ENCODE data around the gene DUS2.

DUS2 gene

DNA sequence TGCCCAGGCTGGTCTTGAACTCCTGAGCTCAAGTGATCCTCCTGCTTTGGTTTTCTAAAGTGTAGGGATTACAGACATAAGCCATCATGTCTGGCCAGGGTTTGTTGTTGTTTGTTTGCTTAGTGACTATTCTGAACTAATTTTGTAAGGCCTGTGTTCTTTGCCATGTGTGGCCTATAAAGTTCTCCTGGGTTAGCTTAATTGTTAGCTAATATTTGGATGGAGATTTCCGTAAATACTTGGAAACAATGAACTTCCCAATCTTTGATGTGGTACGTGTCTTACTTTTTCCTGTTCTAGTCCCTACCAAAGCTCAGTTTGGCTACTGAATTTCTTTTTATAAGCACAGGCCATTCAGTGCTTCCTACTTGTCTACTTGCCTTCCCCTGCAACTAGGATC is 24.9 kb downstream of the DUS2 start:
- no peak for DNase-seq

DNA sequence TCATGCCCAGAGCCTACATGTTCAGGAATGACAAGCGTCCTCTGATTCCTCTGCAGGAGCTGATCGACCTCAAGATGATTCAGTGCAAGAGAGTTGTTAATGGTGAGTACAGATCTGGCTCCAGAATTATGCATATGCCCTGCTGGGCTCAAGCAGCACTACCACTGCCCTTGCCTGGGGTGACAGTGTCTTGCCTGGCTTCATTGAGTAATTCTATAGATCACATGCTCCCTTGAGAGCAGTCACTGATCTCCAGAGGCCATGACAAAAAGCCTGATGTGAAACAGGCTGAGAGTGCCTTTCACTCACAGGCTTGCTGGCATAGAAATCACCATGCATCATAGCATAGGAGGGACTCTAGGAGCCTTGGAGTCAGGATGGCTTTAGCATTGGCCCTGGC is 26.4 kb downstream of the DUS2 start:
- no peak for DNase-seq

DNA sequence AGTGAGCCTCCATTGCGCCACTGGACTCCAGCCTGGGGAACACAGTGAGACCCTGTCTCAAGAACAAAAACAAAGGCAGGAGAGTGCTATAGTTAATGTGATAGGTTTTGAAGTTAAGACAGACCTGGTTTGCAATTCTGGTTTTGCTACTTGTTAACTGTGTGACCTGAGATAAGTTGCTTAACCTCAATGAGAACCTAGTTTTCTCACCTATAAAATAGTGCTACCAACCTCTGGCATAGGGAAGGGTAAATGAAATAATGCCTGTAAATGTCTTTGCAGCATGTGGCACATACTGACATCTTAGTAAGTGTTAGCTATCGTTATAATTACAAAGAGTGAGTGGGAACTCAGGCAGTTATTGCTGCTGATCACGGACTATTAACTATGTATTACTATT is 32.3 kb downstream of the DUS2 start:
- DNase-seq = no peak

DNA sequence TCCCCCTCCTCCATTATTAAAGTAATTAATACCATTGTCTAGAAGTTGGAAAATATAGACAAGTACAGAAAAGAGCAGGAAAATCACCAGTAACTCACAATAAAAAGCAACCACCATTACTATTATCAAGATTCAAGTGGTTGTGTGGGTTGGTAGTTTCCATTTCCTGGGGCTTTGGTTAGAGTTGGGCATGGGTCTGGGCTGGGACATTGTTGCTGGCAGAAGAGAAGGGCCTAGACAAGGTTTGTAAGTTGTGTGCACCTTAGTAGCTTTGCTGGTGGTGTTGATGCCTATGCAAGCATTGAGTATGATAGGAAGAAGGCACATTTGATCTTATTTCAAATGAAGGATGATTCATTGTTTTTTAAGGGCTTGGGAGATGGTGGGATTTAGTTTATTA is 36.7 kb downstream of the DUS2 start:
- no peak for DNase-seq

DNA sequence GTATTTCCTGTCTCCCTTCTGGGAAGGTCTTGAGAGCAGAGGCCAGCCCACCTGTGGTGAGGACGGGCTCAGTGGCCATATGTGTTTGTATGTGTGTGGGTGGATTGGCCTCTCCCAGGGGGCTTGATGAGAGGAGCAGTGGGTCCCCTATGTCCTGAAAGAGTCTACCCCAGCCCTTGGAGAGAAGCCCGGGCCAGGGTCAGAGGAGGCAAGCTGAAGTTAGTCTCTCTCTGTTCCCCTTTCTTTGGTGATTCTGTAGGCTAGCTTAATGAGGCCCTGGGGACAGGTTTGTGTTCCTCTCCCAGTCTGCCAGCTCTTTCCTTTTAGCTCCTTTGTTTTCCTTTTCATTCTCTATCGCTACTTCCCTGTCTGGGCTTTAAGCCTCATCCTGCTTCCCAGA is 38.3 kb downstream of the DUS2 start:
- no peak for DNase-seq

DNA sequence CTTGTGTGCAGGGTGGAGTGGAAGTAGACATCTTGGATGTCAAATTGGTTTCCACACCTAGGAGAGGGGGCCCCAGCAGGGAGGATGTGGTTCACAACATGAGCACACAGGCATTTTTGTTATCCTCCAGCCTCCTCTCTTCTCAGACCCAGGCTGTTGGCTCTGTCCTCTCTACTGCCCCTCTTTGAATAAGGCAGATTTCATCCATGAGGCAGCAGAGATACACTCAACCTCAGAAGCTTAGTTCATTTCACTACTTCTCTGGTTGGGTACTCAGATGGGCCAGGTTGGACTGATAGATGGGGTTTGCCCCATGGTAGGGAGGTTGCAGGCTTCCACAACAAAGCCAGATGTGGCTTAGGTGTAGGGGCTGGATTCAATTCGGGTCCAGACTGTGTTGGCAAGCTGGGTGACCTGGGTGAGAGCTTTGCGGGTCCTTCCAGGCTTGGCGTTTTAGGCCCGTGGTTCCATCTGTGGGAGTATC is 39.9 kb downstream of the DUS2 start:
- no peak for DNase-seq

DNA sequence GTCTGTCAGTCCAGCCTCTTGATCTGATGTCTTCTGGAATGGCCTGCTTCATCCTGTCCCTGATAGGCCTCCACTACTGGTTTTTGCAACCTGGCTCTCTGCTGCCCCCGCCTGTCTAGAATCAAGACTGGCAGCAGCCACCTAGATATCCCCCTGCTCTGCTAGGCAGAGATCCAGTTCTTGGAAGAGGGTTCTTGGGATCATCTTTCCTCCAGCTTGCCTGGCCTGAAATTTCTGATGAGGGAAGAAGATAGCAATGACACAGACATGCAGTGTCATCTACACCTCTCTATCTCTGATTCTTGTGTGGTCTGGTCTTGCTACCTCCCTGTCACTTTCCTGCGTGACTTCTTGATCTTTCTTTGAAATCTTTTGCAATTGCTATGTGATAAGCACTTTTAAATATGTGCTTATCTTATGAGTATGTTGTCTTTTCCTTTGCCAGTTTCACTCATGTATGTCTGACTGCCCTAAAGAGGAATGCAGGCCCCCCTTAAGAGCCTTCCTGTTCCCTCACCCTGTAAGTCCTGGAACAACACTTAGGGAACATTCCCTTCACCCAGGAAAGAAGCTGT is 41.8 kb downstream of the DUS2 start:
- DNase-seq = peak; percentile 60

DNA sequence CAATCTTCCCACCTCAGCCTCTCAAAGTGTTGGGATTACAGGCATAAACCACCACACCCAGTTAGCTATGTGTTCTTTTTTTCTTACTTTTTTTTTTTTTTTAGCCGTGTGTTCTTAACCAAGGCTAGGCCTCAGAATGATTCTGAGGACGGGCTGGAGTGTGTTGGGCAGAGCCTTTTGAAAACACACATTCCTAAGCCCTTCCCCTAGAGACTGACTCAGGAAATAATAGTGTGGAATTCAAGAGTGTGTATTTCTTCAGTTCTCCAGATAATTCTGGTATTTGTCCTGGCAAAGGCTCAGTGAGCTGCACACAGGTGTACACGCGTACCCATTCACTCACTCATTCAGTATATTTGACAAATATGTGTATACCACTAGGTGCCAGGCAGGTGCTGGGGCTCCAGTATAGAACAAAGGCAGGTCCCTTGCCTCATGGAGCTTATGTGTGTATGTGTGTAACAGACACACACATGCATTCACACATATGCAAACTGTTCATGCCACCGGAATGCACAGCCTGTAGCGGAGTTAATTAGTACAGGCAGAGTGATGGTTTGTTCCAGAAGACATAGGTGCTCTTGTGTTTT is 42.7 kb downstream of the DUS2 start:
- no peak for DNase-seq

DNA sequence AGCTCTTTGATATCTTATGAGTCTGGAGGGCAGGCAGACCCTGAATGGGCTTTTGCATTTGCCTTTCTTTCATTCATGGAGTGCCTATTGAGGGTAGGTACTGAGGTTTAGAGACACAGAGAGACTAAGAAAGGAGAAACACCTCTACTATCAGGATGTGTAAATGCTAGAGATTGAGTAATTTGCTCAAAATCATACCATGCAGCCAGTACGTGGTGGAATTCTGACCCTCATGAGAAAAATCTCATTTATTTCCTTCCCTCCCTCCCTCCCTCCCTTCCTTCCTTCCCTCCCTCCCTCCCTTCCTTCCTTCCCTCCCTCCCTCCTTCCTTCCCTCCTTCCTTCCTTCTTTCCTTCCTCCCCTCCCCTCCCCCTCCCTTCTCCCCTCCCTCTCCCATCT is 43.7 kb downstream of the DUS2 start:
- no peak for DNase-seq

DNA sequence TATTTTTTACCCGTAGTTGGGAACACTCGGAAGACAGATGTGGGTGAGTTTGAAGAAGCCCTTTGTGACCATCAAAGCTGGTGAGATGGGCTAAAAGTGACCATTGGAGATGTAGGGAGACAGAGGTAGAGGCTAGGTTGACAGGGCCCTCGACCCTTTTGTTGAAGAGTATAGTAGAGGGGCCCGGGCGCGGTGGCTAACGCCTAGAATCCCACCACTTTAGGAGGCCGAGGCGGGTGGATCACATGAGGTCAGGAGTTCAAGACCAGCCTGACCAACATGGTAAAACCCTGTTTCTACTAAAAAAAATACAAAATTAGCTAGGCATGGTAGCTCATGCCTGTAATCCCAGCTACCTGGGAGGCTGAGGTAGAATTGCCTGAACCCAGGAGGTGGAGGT is 45.8 kb downstream of the DUS2 start:
- no peak for DNase-seq

DNA sequence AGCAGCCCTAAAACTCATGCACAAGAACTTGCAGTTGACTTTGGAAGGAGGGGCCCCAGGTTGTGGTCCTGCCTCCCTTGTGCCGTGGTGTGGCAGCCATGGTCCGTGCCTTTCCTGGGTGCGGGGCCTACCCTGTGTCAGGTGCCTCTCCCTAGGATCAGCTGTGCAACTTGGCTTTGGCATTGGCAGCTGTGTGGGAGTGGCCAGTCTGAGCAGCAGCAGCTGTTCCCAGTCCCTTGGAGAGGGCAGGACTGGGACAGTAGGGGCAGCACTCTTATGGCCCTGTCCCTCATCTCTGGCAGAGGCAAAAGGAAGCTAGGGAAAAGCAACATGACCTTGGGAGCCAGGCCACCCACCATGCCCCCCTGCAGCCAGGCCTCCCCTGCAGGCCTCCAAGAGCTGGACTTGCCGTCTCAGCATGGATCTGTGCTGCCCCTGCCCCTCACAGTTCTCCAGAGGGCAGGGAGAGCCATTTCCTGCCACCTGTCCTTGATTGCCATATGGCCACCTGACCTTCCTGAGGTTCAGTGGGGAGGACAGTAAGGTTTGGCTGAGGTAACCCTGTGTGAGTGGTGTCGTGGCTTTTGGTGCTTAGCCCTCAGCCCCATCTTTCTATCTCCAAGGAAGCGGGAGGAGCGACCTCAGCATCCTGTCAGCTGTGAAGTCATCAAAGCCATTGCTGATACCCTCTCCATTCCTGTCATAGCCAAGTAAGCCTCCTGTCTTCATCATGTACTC is 46.6 kb downstream of the DUS2 start:
- DNase-seq = peak; percentile 83

DNA sequence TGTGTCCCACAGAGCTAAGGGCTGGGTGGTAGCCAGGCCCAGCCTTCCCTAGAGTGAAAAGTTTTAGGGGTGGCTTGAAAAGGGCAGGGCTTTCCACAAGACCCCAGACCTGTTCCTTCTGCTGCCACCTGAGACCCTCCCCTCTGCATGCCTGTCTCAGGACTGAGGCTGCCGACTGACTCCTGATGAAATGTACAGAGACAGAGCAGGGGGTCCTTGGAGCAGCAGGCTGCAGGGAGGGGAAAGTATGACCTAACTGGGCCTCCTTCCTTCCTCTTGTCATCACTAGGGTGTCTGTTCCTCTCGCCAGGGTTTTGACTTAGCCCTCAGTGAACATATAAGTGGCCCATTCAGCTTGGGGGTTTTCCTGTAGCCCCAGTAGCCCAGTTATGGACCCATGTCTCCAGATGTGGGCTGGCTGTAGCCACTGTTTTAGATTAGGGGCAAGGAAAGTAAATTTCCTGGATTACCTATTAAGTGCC is 47.2 kb downstream of the DUS2 start:
- DNase-seq = no peak

DNA sequence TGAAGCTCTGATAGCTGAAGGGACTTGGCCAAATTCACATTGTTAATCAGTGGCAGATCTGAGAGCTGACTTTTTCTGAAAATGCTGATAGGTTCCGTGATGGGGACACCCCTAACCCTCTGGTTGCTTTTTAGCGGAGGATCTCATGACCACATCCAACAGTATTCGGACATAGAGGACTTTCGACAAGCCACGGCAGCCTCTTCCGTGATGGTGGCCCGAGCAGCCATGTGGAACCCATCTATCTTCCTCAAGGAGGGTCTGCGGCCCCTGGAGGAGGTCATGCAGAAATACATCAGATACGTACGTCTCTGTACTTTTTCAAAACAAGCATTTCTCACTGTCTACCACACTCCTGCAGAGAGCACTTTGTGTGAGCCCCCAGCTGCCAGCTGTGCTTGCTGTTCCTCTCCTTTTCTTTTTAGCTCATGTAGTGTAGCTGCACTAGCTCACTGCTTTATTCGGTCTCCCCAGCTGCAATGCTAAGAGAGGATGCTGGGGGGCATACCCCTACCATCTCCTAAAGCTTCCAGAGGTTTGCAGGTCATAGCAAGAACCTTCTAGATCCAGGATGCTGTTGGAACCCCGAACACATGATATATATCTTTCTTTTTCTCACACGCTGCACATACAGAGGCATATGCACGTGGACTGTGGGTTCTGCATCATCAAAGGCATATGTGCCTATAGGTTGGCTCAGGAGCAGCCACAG is 47.9 kb downstream of the DUS2 start:
- DNase-seq = no peak

DNA sequence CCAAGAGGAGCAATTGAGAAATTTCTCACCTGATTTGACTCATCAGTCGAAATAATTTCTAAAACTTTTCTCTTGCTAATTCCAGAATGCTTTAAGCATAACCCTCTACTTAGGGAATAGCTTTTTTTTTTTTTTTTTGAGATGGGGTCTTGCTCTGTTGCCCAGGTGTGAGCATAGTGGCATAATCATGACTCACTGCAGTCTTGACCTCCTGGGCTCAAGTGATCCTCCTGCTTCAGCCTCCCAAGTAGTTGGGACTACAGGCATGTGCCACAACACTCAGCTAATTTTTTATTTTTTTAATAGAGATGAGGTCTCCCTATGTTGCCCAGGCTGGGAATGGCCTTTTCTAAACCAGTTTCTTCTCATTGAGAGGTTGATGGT is 48.4 kb downstream of the DUS2 start:
- DNase-seq = no peak

DNA sequence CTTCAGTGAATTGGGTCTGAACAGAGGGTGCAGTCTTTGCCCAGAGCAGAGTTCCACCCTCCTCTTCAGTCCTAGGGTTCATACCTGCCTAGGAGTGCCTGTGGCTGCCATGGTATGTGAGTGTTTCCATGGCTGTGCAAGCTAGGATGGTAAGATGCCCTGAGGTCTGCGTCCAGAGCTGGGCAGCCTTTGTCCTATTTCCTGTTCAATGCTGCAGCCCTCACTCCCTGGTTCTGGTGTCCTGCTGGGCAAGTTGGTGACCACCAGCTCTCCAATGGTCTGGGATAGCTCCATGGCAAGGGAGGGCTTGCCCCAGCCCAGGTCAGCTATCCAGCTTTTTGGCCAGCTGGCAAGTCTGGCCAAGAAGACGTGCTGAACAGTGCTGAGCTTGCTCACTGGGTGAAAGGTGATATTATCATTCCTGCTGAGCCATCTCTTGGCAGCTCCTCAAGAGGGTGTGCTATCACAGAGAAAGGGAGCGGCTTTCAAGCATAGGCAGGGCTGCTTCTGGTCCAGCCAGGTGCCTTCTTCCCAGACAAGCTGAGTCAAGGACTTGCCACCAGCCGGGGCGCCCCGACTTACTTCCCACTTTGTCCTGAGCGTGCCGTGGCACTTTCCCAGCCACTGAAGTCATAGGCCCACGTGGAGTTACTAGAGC is 49.1 kb downstream of the DUS2 start:
- no peak for DNase-seq

DNA sequence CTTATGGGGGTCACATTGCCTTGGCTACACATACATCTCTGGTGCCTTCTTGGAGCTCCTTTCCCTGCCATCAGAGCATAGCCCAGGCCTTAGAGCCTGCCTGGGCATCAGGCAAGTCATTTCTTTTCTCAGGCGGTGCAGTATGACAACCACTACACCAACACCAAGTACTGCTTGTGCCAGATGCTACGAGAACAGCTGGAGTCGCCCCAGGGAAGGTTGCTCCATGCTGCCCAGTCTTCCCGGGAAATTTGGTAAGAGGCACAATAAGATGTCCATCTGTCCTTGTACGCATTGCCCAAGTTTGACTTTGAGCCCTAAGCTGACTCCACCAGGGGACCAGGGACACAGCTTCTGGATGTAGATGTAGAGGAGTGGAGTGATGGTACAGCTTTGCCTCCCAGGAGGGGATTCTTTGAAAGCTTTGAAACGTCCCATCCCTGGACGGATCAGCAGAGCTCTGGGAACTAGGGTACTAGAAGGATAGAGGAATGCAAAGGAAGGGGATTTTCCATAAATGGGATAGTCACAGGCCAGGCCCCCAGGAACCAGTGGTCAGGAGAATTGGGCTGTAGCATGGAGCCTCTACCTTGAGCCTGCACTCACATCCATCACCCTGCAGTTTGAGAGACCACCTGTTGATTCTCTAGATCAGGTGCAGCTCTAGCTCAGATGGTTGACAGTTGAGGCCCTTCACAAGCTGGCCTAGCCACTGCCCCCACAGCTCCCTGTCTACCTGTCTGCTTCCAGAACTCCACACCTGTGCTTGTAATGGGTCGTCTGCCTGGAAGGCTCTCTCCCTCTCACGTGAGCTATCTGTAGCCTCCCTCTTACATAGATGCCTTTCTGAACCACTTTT is 51.0 kb downstream of the DUS2 start:
- DNase-seq = no peak

DNA sequence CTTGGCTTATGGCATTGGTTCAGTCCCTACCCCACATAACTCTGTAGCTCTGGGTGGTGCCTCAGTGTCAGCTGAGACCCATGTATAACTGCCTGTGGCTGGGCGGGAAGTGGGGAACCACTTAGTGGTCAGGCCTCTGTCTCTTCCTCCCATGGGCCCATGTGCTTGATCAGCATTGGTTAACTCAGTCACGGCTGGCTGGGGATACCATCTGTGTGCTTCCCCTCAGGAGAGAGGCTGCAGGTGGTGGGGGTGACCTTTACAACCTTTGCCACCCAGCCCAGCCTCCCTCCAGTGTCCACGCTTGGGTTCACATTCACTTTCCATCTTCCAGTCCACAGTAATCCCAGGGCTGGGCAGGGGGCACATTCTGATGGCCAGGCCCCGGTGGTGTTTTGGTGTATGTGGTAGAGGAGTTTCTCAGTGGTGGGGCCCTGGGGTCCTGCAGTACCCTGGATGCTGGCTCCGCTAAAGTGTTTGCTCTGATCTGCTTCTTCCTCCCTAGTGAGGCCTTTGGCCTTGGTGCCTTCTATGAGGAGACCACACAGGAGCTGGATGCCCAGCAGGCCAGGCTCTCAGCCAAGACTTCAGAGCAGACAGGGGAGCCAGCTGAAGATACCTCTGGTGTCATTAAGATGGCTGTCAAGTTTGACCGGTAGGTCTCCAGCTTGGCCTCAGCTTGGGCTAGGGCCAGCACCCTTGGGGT is 51.9 kb downstream of the DUS2 start:
- no peak for DNase-seq

DNA sequence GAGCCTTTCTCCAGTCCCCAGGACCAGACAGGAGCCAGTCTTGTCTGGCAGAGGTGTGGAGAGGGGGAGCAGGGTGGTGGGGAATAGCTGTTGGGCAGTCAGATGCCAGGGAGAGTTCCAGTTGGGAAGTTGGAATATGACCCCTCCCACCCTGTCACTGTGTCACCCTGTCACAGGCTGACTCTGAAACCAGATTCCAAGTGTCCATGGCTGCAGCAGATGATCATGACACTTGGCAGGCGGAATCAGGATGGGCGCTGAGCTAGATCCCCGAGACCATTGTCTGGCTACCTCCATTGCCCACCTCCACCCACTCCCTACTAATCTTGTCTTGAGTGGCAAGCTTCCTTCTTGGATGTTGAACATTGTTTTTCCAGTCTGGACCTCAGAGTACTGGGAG is 52.9 kb downstream of the DUS2 start:
- no peak for DNase-seq

DNA sequence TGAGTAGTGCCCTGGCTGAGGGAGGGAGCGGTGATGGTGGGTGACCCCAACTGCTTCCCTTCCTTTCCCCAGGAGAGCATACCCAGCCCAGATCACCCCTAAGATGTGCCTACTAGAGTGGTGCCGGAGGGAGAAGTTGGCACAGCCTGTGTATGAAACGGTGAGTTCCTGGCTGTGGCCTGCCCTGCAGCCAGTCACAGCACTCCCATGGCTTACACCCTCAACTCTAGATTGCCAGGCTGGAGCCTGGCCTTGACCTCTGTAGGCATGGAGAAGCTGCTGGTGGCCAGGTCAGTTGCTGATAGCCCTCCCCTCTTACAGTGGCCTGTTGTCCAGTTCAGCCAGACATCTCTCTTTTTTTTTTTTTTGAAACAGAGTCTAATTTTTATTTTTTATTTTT is 53.5 kb downstream of the DUS2 start:
- no peak for DNase-seq

DNA sequence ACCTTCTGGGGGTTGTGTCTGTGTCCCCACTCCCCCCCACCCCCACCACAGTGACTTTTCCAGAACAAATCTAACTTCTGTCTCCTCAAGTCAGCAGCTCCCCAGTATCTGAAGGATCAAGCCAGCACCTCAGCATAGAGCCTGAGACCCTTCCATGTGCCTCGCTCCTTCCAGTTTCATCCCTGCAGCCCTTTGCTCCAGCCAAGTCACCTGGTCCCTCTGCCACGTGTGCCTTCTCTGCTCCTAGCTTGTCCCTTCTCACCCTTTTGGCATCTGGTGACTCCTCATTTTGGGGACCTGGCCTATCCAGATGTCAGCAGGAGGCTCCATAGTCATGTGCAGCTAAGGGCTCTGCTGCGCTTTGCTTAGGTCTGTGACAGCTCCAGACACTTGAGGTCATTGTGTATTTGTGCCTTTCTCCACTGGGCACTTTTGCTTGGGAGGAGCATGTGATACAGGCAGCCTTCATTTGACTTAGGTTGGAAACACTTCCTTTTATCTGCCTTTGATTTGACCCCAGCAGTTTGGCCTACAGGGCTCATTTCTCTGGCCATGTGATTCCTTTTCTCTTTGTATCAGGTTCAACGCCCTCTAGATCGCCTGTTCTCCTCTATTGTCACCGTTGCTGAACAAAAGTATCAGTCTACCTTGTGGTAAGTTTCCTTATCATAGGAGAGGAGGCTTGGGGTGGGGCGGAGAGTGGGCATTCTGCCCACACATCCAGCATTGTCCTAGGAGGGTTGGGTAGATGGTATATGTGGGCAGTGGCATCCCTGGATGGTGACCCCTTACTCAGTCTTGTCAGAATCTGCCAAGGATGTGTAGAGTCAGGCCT is 55.0 kb downstream of the DUS2 start:
- DNase-seq = no peak
